ENCODE data around the gene C17orf107.
A peak's percentile ranks its signal among the peaks of the same experiment; 100 is the strongest.
"Not testable (repeated sequence)": the region's sequence is repeated elsewhere in the genome, so short reads cannot be mapped to it uniquely, and the experiment has no call there.

The C17orf107 gene

GRCh38 chr17:4899341-4900230 is at the start of gene C17orf107:
Gene C17orf107, plus strand, starts transcription at chr17:4899536. Its CDS starts 227 bp downstream, at chr17:4899763.
- peak; percentile 84 for DNase-seq (ENCODE audit: low spot score)

DNA sequence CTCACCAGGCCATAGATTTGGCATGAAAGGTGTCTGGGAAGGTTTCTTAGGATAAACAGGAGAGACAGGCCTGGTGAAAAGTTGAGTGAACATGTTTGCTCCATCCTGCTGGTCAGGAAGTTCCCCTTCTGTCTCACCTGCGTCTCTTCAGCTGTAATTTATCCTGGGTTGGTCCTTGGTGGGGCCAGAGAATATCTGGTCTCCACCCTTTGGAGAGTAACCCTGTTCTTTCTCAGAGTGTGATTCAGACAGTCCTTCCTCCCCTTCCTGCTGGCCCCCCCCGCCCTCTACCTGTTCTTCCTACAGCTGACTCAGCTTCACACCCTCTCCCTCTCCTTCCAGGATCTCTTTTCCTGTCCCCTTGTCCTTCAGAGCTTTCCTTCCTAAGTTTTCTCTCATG is 49.1 kb upstream of the C17orf107 start:
- DNase-seq (ENCODE audit: low spot score) = no peak

GRCh38 chr17:4851084-4851483 is 48.3 kb upstream of the C17orf107 start:
- DNase-seq (ENCODE audit: low spot score) = no peak

DNA sequence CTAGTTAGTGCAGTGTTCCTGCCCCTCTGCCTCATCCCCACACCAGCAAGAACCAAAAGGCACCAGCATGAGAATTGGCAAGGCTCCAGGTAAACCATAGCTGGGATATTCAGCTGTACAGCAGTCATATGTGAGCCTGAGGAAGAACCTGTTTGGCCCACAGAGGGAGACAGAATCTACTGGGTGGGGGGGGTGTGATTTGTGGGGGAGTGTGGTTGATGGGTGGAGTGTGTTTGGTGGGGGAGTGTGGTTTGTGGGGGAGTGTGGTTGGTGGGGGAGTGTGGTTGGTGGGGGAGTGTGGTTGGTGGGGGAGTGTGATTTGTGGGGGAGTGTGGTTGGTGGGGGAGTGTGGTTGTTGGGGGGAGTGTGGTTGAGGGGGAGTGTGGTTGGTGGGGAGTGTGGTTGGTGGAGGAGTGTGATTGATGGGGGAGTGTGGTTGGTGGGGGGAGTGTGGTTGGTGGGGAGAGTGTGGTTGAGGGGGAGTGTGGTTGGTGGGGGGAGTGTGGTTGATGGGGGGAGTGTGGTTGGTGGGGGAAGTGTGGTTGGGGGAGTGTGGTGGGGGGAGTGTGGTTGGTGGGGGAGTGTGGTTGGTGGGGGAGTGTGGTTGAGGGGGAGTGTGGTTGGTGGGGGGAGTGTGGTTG is 46.6 kb upstream of the C17orf107 start:
- peak; percentile 1 for DNase-seq (ENCODE audit: low spot score)

GRCh38 chr17:4853208-4853671 is 46.1 kb upstream of the C17orf107 start:
- DNase-seq (ENCODE audit: low spot score) = no peak

DNA sequence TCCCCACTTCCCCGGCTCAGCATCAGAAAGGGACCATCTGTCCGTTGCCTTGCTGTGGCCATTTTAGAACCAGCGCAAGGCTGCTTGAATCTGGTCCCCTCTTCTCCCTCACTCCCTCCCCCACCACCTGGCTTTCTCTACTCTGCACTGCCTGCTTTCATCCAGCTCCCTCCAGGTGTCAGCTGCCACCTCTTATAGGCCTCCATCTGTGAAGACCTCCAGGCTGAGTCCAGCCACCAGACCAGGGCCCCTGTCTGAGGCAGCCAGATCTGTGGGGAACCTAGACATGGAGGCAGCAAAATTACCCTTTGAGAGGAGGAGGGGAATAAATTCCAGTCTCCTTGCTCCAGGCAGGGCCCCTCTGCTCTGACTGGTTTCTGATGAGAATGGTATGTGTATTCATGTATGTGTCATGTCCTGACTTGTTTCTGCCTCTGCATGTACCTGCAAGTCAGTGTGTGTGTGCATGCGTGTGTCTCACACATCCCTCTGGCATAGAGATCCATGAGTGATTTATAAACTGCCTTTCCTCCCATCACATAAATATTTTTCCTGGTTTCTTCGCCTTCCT is 45.1 kb upstream of the C17orf107 start:
- DNase-seq (ENCODE audit: low spot score) = no peak

DNA sequence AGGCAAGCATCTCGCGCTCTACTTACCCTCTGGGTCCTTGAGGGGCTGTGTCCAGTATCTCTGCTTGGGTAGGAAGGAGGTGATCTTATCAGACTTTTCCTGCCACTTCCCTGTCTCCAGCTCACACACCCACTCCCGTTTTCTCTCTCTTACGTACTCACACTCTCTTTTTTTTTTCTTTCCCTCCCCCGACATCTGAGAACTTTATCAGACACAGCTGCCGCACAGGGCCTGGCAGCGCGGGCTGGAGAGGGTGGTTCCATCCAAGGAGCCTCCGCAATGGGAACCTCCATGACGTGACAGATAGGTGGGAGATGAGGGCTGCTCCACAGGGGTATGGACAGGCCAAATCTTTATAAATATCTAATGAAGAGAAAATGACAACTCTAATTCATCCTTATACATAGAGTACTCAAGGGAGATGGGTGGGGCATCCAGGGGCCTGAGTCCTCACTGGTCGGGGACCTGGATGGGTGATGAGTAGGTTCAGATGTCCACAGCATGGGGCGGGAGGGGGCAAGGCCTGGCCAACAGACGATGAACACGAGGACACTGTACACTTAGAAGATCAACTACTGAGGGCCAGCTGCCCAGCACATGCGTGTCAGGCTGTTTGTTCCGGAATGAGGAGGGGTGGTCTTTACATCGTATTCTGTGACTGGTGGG is 42.9 kb upstream of the C17orf107 start:
- no peak for DNase-seq (ENCODE audit: low spot score)

GRCh38 chr17:4856937-4857314 is 42.4 kb upstream of the C17orf107 start:
- DNase-seq (ENCODE audit: low spot score) = no peak

- DNase-seq (ENCODE audit: low spot score) = not testable (repeated sequence)
Observed at GRCh38 chr17:4857347-4857746, 42.0 kb upstream of the C17orf107 start.

DNA sequence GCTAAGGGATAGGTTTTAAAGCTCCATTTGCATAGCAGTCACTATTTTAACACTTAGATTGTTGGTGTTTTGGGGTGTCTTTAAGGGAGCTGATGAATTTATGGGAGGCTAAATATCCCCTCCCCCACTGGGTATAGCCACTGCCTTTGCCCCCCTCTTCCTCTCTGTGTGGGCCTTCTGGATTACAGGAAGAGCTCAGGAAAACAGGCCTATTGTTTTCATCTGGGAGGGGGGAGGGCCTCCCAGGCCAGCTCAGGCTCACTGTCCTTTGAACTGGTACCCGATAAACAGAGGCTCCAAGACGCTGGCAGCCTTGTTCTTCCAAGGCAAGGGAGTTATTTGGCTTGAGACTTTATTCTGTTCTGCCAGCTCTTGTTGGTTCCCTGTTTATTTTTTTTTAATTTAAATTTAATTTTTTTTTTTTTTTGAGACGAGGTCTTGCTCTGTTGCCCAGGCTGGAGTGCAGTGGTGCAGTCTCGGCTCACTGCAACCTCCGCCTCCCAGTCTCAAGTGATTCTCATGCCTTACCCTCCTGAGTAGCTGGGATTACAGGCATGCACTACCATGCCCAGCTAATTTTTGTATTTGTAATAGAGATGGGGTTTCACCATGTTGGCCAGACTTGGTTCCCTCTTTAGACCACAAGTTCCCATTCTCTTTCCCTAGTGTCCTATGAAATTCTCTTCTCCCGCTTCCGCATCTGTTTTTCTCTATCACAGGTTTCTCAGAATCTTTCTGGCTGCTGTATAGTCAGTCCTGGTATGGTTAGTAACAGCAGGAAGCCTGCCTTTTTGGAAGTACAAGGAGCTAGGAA is 41.1 kb upstream of the C17orf107 start:
- no peak for DNase-seq (ENCODE audit: low spot score)

- no peak for DNase-seq (ENCODE audit: low spot score)
Observed at GRCh38 chr17:4858882-4859260, 40.5 kb upstream of the C17orf107 start.

GRCh38 chr17:4859816-4860625 is 39.3 kb upstream of the C17orf107 start:
- DNase-seq (ENCODE audit: low spot score) = no peak

GRCh38 chr17:4860651-4861050 is 38.7 kb upstream of the C17orf107 start:
- no peak for DNase-seq (ENCODE audit: low spot score)

GRCh38 chr17:4861052-4861451 is 38.3 kb upstream of the C17orf107 start:
- DNase-seq (ENCODE audit: low spot score) = no peak

DNA sequence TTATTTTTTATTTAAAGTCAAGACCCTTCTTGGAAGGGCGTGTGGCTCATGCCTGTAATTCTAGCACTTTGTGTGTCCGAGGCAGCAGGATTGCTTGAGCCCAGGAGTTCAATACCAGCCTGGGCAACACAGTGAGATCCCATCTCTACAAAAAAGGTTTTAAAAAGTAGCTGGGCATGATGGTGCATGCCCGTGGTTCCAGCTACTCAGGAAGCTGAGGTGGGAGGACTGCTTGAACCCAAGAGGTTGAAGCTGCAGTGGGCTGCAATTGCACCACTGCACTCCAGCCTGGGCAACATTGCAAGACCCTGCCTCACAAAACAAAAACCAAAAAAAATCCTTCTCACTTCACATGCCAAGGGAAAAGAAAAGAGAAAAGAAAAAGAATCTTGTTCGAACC is 36.6 kb upstream of the C17orf107 start:
- DNase-seq (ENCODE audit: low spot score) = no peak

GRCh38 chr17:4863321-4863720 is 36.0 kb upstream of the C17orf107 start:
- no peak for DNase-seq (ENCODE audit: low spot score)

- not testable (repeated sequence) for DNase-seq (ENCODE audit: low spot score)
Observed at GRCh38 chr17:4867535-4867934, 31.8 kb upstream of the C17orf107 start.

- DNase-seq (ENCODE audit: low spot score) = not testable (repeated sequence)
Observed at GRCh38 chr17:4869058-4869998, 30.0 kb upstream of the C17orf107 start.

DNA sequence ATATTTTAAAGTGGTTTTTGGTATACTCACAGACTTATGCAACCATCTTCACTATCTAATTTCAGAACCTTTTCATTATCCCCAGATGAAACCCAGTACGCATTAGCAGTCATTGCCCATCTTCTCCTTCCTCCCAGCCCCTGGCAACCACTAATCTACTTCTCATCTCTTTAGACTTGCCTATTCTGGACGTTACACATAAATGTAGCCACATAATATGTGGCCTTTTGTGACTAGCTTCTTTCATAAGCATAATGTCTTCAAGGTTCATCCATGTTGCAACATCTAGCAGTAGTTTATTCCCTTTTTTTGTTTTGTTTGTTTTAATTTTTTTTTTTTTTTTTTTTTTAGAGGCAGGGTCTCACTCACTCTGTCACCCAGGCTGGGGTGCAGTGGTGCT is 28.5 kb upstream of the C17orf107 start:
- DNase-seq (ENCODE audit: low spot score) = no peak

GRCh38 chr17:4872786-4873185 is 26.6 kb upstream of the C17orf107 start:
- no peak for DNase-seq (ENCODE audit: low spot score)
